H9 (cell line): Measurements from ENCODE around the gene LRIT3. TPM values are rescaled to one million over a fixed set of nuclear protein-coding genes. Genes with fewer than 3 reads are reported as not detected.

Experiments used
- DNase-seq: peaks from one replicate; pipeline ENCODE4 v3.0.0-alpha.2; 2017
- H2AFZ ChIP-seq: one replicate; pipeline ENCODE4 v1.6.1; 2013; ENCODE audit warnings: mild to moderate bottlenecking, low read length, control low read depth, moderate library complexity
- H2AK5ac ChIP-seq: 2 replicates; pipeline ENCODE4 v1.6.1; 2013; ENCODE audit warnings: low read length, control low read depth, mixed read lengths; ENCODE audit not compliant: insufficient read length
- H2BK120ac ChIP-seq: one replicate; pipeline ENCODE4 v1.6.1; 2013; ENCODE audit warnings: low read depth, mild to moderate bottlenecking, low read length, control low read depth, inconsistent platforms; ENCODE audit not compliant: poor library complexity, severe bottlenecking
- H2BK12ac ChIP-seq: 2 replicates; pipeline ENCODE4 v1.6.1; 2013; ENCODE audit warnings: low read length, control low read depth, mixed read lengths, low read depth; ENCODE audit not compliant: insufficient read length
- H2BK15ac ChIP-seq: 2 replicates; pipeline ENCODE4 v1.6.1; 2013; ENCODE audit warnings: low read depth, low read length, control low read depth
- H2BK20ac ChIP-seq: one replicate; pipeline ENCODE4 v1.6.1; 2013; ENCODE audit warnings: low read depth, mild to moderate bottlenecking, low read length, control low read depth, inconsistent platforms; ENCODE audit not compliant: poor library complexity, severe bottlenecking
- H2BK5ac ChIP-seq: 2 replicates; pipeline ENCODE4 v1.6.1; 2013; ENCODE audit warnings: low read length, control low read depth, mixed read lengths; ENCODE audit not compliant: insufficient read length
- H3K14ac ChIP-seq: 2 replicates; pipeline ENCODE4 v1.6.1; 2013; ENCODE audit warnings: low read length, control low read depth; ENCODE audit not compliant: insufficient read depth
- H3K18ac ChIP-seq: 2 replicates; pipeline ENCODE4 v1.6.1; 2013; ENCODE audit warnings: low read depth, mild to moderate bottlenecking, mixed read lengths, low read length, control low read depth; ENCODE audit not compliant: insufficient read length
- H3K23ac ChIP-seq: 2 replicates; pipeline ENCODE4 v1.6.1; 2013; ENCODE audit warnings: low read length, control low read depth, mixed read lengths, low read depth; ENCODE audit not compliant: insufficient read length
- H3K23me2 ChIP-seq: 2 replicates; pipeline ENCODE4 v1.6.1; 2013; ENCODE audit warnings: low read depth, mild to moderate bottlenecking, mixed read lengths, low read length, control low read depth; ENCODE audit not compliant: insufficient read length, poor library complexity, severe bottlenecking
- H3K27ac ChIP-seq: 2 replicates; pipeline ENCODE4 v1.5.1; 2013; ENCODE audit warnings: low read length, control low read depth, mixed read lengths, low read depth; ENCODE audit not compliant: insufficient read length
- H3K27me3 ChIP-seq: 2 replicates; pipeline ENCODE4 v1.6.1; 2013; ENCODE audit warnings: low read length, control low read depth, inconsistent platforms; ENCODE audit not compliant: insufficient read depth
- H3K4ac ChIP-seq: 2 replicates; pipeline ENCODE4 v1.6.1; 2013; ENCODE audit warnings: low read depth, mild to moderate bottlenecking, control low read depth, inconsistent platforms, low read length, moderate library complexity
- H3K4me1 ChIP-seq: 2 replicates; pipeline ENCODE4 v1.6.1; 2013; ENCODE audit warnings: low read length, control low read depth, inconsistent platforms; ENCODE audit not compliant: insufficient read depth
- H3K4me2 ChIP-seq: 2 replicates; pipeline ENCODE4 v1.6.1; 2013; ENCODE audit warnings: low read length, control low read depth, mixed read lengths; ENCODE audit not compliant: insufficient read length, insufficient read depth
- H3K56ac ChIP-seq: 2 replicates; pipeline ENCODE4 v1.6.1; 2013; ENCODE audit warnings: low read depth, mild to moderate bottlenecking, mixed read lengths, low read length, control low read depth; ENCODE audit not compliant: insufficient read length
- H3K79me1 ChIP-seq: 2 replicates; pipeline ENCODE4 v1.6.1; 2013; ENCODE audit warnings: low read depth, mild to moderate bottlenecking, moderate library complexity, low read length, control low read depth, inconsistent platforms; ENCODE audit not compliant: insufficient read depth, poor library complexity, severe bottlenecking
- H3K79me2 ChIP-seq: 2 replicates; pipeline ENCODE4 v1.6.1; 2013; ENCODE audit warnings: low read length, control low read depth, inconsistent platforms; ENCODE audit not compliant: insufficient read depth
- H3K9ac ChIP-seq: 2 replicates; pipeline ENCODE4 v1.6.1; 2013; ENCODE audit warnings: low read length, control low read depth, mixed read lengths; ENCODE audit not compliant: insufficient read length; ENCODE audit errors: extremely low read depth
- H3K9me3 ChIP-seq: one replicate; pipeline ENCODE4 v1.6.1; 2013; ENCODE audit warnings: low read depth, low read length, inconsistent platforms; ENCODE audit not compliant: control insufficient read depth
- H3T11ph ChIP-seq: one replicate; pipeline ENCODE4 v1.6.1; 2013; ENCODE audit warnings: mild to moderate bottlenecking, low read length, control low read depth, inconsistent platforms
- H4K20me1 ChIP-seq: one replicate; pipeline ENCODE4 v1.6.1; 2013; ENCODE audit not compliant: control insufficient read depth, insufficient read length, insufficient read depth
- H4K5ac ChIP-seq: 2 replicates; pipeline ENCODE4 v1.6.1; 2013; ENCODE audit warnings: low read depth, mild to moderate bottlenecking, mixed read lengths, low read length, control low read depth; ENCODE audit not compliant: insufficient read length
- H4K8ac ChIP-seq: replicated peaks from 2 replicates; pipeline ENCODE4 v1.6.1; 2013; ENCODE audit warnings: low read length, control low read depth, mixed read lengths, low read depth; ENCODE audit not compliant: insufficient read length
- H4K91ac ChIP-seq: 2 replicates; pipeline ENCODE4 v1.6.1; 2013; ENCODE audit warnings: low read depth, mild to moderate bottlenecking, moderate library complexity, mixed read lengths, low read length, control low read depth; ENCODE audit not compliant: insufficient read length
- H3K27ac Mint-ChIP-seq, 3 experiments: 2 replicates in 2 of 3; 3 replicates in 1 of 3; pipeline ENCODE4 v1.8.0; 2020 to 2021; ENCODE audit warnings: mixed read lengths in 3 of 3, mild to moderate bottlenecking in 1 of 3, moderate library complexity in 1 of 3
- H3K27me3 Mint-ChIP-seq: 2 replicates; pipeline ENCODE4 v1.8.0; 2021; ENCODE audit warnings: low read depth, mild to moderate bottlenecking, moderate library complexity, mixed read lengths
- H3K36me3 Mint-ChIP-seq, 3 experiments: 2 replicates in 2 of 3; 3 replicates in 1 of 3; pipeline ENCODE4 v1.8.0; 2020 to 2021; ENCODE audit warnings: low read depth in 3 of 3, mixed read lengths in 3 of 3; ENCODE audit not compliant: insufficient read depth in 1 of 3
- H3K4me1 Mint-ChIP-seq, 2 experiments: 2 replicates each; pipeline ENCODE4 v1.8.0; 2020; ENCODE audit warnings: mixed read lengths in 2 of 2
- H3K4me3 Mint-ChIP-seq, 2 experiments: 2 replicates in 1 of 2; 3 replicates in 1 of 2; pipeline ENCODE4 v1.8.0; 2020 to 2021; ENCODE audit warnings: mild to moderate bottlenecking in 2 of 2, mixed read lengths in 2 of 2, moderate library complexity in 1 of 2
- H3K9me3 Mint-ChIP-seq, 2 experiments: 2 replicates in 1 of 2; 3 replicates in 1 of 2; pipeline ENCODE4 v1.8.0; 2020; ENCODE audit warnings: mild to moderate bottlenecking in 2 of 2, mixed read lengths in 2 of 2, moderate library complexity in 1 of 2
- WGBS: extraction: QIAGEN DNeasy Blood & Tissue Kit; methylation state at CpG from one replicate; pipeline ENCODE4 v1.1.7; 2013; ENCODE audit warnings: missing lambda C conversion rate, low lambda C conversion rate, mixed read lengths; ENCODE audit not compliant: insufficient read length; ENCODE audit errors: extremely low coverage; 5-methylcytosine and 5-hydroxymethylcytosine counted together
- total RNA-seq: library from RNA; stranded (reverse); gene quantifications from 2 replicates; pipeline ENCODE4 v1.2.1, GENCODE V29; 2021
- TF ChIP-seq, protein P1 (sequence below): fragments of 200-600 bp; sonication (generic); conservative IDR thresholded peaks from 3 replicates; pipeline ENCODE4 v1.8.0; 2021; ENCODE audit warnings: antibody characterized with exemption, mild to moderate bottlenecking

The LRIT3 gene
- total RNA-seq, 1 experiment from 2014 or later, result 0.07 TPM

DNA sequence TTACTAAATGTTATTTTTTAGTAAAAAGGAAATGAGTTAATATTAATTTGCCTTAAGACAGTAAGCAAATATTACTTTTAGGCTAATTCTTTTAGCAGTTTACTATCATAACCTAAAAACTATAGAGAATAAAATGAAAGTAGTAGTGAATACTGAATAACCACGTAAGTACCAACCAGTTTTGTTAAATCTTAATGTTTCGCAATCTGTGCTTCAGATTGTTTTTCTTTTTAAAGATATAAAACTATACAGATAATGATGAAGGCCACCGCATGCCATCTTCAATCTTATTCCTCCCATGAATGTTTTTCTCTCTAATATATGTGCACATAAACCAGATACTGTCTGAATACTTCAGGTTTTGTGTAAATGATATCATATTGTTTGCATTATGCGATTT, 14.2 kb upstream of the LRIT3 start:
- no peak overlapping the region for H3K4me2 ChIP-seq
- H3K4me3 Mint-ChIP-seq, result no peak overlapping the region
- H3K79me2 ChIP-seq, result no peaks in the 10 kb centered on the region
- DNase-seq, result no peak
- WGBS, result no CpG with 5 or more reads among the region's 4 CpGs
- no peak overlapping the region for H3K9ac ChIP-seq
- no peaks in the 10 kb centered on the region for H3K4me1 Mint-ChIP-seq
- no peak overlapping the region for H3K56ac ChIP-seq
- H4K8ac ChIP-seq, result no peak overlapping the region
- H3K14ac ChIP-seq, result no peak overlapping the region
- H2BK20ac ChIP-seq, result no peak overlapping the region
- H3K23me2 ChIP-seq, result no peaks in the 10 kb centered on the region
- no peak overlapping the region for H3K23ac ChIP-seq
- H3T11ph ChIP-seq, result no peak overlapping the region
- no peaks in the 10 kb centered on the region for H3K79me1 ChIP-seq
- no peaks in the 10 kb centered on the region for H4K20me1 ChIP-seq
- no peak overlapping the region for H4K5ac ChIP-seq
- no peaks in the 10 kb centered on the region for H3K36me3 Mint-ChIP-seq
- no peaks in the 10 kb centered on the region for H3K9me3 Mint-ChIP-seq
- H2BK12ac ChIP-seq, result no peak overlapping the region
- H3K18ac ChIP-seq, result no peak overlapping the region
- TF ChIP-seq, protein P1, sequence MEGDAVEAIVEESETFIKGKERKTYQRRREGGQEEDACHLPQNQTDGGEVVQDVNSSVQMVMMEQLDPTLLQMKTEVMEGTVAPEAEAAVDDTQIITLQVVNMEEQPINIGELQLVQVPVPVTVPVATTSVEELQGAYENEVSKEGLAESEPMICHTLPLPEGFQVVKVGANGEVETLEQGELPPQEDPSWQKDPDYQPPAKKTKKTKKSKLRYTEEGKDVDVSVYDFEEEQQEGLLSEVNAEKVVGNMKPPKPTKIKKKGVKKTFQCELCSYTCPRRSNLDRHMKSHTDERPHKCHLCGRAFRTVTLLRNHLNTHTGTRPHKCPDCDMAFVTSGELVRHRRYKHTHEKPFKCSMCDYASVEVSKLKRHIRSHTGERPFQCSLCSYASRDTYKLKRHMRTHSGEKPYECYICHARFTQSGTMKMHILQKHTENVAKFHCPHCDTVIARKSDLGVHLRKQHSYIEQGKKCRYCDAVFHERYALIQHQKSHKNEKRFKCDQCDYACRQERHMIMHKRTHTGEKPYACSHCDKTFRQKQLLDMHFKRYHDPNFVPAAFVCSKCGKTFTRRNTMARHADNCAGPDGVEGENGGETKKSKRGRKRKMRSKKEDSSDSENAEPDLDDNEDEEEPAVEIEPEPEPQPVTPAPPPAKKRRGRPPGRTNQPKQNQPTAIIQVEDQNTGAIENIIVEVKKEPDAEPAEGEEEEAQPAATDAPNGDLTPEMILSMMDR, result no peak
- no peak overlapping the region for H3K4ac ChIP-seq
- no peak overlapping the region for H2AFZ ChIP-seq
- H3K27ac ChIP-seq, result no peak overlapping the region
- H2BK120ac ChIP-seq, result no peak overlapping the region
- H4K91ac ChIP-seq, result no peak overlapping the region
- H3K27me3 ChIP-seq, result no peaks in the 10 kb centered on the region
- H3K4me1 ChIP-seq, result no peaks in the 10 kb centered on the region
- H3K9me3 ChIP-seq, result no peaks in the 10 kb centered on the region
- H2BK15ac ChIP-seq, result no peak overlapping the region
- H2BK5ac ChIP-seq, result no peak overlapping the region
- no peaks in the 10 kb centered on the region for H3K27me3 Mint-ChIP-seq
- H3K27ac Mint-ChIP-seq, result no peak overlapping the region
- H2AK5ac ChIP-seq, result no peak overlapping the region
